Measurements from ENCODE around the gene RNU1-4.
"Not testable (repeated sequence)": the region's sequence is repeated elsewhere in the genome, so short reads cannot be mapped to it uniquely, and the experiment has no call there.

RNU1-4 gene

DNA sequence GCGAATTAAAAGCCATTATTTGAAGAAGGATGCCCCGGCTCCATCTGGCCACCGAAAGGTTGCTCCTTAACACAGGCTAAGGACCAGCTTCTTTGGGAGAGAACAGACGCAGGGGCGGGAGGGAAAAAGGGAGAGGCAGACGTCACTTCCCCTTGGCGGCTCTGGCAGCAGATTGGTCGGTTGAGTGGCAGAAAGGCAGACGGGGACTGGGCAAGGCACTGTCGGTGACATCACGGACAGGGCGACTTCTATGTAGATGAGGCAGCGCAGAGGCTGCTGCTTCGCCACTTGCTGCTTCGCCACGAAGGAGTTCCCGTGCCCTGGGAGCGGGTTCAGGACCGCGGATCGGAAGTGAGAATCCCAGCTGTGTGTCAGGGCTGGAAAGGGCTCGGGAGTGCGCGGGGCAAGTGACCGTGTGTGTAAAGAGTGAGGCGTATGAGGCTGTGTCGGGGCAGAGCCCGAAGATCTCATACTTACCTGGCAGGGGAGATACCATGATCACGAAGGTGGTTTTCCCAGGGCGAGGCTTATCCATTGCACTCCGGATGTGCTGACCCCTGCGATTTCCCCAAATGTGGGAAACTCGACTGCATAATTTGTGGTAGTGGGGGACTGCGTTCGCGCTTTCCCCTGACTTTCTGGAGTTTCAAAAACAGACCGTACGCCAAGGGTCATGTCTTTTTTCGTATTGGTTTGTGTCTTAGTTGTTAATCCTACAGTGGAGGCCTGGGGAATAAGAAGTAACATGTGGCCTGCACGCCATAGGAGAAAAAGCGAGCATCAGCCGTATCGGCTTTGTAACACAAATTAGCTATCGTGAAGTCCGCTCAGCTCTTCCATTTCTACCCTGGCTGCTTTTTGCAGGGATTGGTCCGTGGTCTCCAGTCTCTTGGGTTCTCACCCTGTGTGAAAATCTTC, at the start of gene RNU1-4:
TSS of gene RNU1-4 (plus strand) at position 470 of the 918 bp plus-strand sequence.
- DNase-seq: not testable (repeated sequence)

DNA sequence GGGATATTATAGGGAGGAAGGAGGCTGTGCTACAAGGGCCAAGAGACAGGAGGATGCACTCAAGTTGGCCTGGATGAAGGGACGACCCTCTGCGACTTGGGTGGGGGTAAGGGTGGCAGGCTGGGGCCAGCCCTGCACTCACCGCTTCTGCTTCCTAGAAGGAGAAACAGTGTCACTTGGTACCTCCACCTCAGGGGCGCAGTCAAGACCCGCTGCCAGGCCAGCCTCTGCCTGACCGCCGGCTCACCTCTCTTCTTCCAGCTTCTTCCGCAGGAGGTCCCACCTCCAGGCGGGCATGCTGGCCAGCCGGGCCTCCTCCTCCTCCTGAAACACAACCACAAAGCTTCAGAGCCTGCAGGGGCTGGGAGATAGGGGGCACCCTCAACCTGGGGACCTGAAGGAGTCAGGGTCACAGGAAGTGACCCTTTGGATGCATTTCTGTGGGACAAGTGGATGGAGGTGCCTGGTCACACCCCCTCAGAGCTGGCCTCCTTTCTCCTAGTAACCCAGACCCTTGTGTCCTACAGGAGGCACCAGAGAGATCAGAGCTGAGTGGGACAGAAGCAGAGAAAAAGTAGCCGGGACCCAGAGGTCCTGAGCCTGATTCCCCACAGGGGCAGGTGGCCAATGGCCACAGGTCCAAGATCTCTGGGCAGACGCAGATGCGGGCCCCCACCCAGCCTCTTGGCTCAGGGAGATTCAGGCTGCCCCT, 49.2 kb upstream of the RNU1-4 start:
- not testable (repeated sequence) for DNase-seq

DNA sequence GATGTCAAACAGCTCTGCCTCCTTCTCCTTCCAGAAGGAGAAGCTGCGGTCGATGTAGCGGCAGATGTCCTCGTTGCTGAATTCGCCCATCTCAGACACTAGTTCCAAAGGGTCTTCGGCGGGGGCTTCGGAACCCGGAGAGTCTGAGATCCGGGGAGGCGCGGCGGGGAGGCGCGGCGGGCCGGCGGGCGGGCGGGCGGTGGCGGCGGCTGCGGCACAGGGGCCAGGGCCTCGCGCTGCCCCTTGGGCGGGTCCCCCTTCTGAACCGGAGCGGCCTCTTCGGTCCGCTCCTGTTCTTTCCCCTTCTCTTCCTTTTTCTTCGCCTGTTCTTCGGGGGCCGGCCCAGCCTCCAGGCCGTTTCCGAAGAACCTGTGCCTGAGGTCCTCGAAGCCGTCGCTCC, 48.0 kb upstream of the RNU1-4 start:
- DNase-seq: not testable (repeated sequence)

DNA sequence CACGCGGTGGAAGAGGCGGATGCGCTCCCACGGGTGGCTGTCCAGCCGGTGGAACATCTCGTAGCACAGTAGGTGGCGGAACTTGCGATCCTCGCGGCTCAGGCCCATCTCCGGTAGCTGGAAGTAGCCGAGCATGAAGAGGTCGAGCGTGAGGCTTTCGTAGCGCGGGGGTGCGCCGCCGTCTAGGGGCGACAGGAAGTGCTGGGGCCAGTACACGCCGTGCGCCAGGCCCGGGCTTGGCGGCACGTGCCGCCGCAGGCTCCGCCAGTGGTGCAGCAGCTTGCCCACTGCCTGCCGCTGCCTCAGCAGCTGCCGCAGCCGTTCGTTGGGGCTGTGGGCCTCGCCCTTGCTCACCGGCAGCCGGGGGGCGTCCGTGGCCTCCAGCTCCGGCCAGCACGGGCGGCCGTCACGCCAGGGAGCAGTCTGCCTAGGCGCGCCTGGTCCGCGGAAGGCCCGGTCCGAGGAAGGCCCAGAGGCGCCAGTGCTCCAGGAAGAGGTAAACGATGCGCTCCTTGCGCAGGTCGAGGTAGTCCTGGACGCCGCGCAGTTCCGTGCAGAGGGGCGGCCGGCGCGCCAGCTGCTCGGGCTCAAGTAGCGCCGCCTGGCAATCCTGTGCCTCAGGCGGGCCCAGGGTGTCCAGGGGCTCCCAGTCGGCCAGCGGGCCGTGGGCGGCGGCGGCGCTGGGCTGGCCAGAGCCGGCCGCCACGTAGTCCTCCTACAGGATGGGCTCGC, 47.4 kb upstream of the RNU1-4 start:
- DNase-seq: not testable (repeated sequence)

DNA sequence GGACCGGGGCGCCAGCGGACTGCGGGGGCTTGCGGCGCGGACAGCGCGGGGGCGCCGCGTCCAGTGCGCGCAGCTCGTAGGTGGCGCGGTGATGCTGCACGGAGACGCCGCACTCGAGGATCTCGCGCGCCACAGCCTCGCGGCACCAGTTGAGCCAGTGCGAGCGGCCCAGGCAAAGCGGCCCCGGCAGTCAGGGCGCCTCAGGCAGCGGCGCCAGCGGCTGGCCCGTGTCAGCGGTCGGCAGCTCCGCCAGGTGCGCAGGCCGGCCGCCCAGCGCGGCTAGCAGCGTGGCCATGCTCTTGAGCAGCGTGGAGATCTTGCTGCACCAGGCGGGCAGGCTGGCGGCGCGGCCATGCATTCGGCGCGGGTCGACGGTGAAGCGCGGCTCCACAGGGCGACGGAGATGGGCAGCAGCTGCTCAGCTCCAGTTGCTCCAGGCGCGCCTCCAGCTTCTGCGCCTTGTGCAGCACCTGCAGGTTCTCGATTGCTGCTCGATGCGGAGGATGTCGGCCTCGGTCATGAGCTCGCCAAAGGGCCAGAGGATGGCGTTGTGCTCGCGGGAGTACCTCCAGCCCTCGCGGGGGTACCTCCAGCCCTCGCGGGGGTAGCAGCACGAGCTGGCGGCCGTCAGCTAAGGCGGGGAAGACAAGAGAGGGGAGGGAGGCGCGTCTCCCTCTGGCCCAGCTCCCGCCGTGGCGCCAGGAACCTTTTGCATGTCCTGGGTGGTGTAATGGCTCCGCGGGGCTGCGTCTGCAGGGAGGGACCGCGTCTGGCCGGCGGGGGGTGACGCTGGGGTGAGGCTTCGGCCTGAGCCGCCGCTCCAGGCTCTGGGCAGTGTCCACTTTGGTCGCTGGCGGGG, 46.6 kb upstream of the RNU1-4 start:
- DNase-seq: not testable (repeated sequence)

DNA sequence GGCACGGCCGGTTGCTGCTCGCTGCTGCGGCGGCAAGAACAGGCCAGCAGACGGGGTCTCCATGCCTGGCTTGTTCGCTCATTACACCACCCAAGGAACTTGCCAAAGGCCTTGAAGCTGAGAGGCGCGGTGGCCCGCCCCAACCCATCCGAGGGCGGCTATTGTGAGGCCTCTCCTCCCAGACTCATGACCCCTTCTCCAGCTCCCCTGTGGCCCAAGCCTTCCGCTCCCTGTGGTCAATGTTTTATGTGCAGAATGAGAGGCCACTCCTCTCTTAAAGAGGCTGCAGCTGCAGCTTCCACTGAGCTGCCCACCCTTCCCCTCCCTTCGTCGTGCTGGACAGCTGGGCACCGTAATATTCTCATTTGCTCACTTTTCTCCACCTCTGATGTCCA, 46.0 kb upstream of the RNU1-4 start:
- not testable (repeated sequence) for DNase-seq

DNA sequence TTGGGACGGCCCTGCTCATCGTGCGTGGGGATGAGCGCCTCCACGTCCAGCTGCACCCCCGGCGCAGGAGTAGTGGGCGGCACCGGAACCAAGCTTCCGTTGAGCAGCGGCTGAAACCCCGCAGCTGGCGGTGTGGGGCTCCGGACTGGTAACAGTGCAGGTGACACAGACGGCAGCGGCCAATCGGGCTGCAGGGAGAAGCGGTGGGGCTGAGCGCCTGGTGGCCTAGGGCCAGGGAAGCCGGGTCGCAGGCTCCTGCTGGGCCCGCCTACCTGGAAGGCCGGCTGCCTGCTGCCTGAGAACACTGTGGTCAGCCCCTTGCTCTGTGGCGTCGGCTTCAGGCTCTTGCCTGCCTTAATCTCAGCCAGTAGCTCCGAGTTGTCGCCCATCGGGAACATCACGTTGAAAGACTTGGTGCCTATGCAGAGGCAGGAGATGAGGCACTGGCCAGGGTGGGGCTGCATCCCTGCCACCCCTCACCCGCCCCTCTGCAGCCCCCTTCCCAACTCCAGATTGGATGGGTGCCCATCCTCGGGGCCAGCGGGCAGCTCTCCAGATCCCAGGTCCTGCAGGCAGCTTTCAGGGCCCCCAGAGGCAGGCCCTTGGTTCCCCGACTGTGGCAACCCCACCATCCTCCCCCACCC, 43.7 kb upstream of the RNU1-4 start:
- not testable (repeated sequence) for DNase-seq

DNA sequence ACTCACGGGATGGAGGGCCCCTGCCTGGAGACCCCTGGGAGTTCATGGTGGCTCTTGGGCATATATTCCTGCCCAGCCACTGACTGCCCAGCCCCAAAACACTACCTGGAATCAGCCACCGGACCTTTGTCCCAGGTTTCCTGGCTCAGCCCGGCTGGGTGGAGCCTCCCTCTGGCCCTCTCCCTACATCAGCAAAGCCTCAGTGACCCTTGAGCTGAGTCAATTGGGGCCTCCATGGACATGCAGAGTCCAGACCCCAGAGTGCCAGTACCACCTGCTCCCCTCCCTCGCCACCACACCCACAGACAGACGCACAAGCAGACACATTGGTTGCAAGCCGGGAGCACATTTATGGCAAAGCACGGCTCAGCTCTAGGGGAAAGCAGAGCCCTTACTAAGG, 43.2 kb upstream of the RNU1-4 start:
- DNase-seq: not testable (repeated sequence)

DNA sequence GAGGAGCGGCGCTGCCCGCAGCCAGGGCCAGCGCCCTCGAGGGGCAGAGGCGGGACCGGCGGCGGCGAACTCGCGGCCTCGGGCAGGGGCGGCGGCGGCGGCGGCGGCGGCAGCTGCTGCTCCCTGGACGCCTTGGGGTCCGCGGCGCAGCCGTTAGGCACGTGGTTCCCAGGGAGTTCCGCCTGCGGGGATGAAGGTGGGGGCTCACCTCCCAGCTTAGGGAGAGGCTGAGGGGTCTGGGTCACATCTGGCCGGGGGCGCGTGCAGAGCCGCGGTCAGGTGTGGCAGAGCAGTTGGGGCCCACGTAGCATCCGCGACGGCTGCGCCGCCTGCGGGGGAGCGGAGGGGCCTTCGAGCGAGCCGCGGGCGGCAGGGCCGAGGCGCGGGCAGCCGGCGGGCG, 40.9 kb upstream of the RNU1-4 start:
- DNase-seq: not testable (repeated sequence)

DNA sequence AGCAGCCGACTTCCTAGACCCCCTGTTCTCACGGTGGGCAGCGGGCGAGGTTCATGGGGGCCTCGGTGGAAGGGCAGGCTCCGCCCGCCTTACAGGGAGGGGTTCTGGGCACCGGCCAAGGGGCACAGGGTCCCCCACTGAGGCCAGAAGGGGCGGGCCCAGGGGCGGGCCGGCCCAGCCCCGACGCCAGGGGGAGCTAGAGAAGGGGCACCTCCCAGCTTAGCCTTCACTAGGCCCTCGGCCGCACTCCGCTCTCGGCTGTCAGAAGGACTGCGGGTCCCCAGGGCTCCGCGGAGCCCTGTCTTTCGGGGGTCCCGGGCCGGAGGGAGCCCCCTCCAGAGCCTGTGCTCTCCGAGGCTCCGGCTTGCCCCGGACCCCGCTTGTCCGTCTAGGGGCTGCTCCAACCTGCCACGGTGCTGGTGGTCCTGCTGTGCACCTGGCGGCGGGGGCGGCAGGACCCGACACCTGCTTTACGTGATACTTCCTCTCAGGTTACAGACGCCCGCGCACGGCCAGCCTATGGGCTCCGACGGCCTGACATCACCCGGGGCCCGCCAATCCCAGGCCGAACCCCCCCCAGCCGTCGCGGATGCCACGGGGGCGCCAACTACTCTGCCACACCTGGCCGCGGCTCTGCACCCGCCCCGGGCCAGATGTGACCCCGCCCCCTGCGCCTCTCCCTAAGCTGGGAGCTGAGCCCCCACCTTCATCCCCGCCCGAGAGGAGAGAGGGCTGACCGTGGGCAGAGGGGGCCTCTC, 40.0 kb upstream of the RNU1-4 start:
- not testable (repeated sequence) for DNase-seq

DNA sequence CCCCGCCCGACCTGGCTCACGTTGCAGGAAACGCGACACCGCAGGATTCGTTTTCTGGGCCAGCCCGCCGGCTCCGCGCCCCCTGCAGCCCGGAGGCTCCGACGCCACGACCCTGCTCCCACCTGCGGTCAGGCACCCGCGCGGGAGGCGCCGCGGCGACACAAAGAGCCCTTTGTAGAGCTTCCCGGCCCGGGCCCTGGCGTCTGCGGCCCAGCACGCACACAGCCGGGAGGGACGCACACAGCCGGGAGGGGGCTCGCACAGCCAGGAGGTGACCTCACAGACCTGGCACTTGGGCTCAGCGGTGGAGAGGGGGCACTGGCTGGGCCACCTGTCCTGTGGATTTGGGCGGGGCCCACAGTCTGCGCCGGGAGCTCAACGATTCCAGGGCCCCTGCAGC, 39.1 kb upstream of the RNU1-4 start:
- DNase-seq: not testable (repeated sequence)

DNA sequence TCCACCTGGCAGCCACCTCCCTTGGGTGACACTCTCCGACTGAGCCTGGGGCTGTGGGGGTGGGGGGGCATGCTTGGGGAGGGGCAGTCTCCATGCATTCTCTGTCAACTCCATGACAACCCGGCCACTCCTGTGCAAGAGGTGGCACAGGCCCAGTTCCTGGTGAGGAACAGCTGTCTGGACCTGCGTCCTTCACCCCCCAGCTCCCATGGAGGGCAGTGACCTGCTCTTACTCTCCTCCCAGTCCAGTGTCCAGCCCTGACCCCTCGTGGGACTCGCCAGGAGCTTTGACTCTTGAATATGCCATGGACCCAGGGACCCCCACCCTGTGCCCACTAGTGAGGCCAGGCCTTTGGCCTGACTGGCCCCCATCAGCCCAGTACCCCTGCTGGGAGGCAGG, 38.0 kb upstream of the RNU1-4 start:
- not testable (repeated sequence) for DNase-seq

DNA sequence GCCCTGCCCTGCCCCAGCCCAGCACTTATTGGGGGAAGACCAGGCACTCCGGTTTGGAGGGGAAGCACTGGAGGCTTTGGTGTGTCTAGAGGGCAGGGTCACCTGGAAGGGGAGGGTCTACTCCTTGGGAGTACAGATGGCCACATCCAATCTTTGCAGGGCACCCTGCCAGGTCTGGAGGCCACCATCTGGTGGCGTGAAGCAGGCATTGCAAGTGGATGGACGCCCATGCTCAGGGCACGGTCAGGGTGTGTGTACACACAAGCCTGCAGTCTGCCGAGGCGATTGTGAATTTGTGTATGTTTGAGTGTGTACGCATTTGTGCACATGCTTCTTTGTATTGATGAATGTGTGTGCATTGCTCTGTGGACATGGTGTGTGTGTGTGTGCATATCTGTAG, 37.2 kb upstream of the RNU1-4 start:
- DNase-seq: not testable (repeated sequence)

DNA sequence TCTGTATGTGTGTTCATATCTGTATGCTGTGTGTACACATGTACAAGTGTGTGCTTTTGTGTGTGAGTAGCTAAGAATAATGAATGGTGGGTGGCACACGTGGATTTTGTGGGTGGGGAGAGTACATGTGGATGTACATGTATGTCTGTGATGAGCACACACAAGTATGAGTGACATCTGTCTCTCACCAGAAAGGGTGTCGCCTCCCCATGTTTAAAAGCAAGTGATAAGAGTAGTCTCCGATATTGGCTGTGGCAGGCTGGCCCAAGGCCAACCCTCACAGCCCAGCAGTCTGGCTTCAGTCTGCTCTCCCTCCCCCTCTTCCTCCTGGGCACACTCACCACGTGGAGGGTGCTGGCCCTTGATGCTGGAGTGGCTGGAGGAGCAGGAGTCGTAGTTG, 36.7 kb upstream of the RNU1-4 start:
- DNase-seq: not testable (repeated sequence)

DNA sequence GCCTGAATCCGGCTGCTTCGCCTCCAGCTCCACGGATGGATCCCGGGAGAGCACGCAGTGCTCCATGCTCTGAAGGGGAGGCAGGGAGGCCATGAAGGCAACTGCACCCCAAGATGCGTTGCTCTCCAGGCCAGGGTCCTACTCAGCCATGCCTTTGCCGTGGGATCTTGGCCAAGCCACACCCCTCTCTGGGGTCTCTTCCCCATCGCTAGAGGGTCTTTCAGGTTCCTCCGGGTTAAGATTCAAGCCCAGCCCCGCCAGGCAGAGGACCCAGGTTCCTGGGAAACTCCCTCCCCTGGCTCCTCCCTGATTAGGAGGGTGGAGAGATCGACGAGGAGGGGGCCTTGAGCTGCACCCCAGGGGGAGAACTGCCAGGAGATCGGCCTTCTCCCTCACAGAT, 36.2 kb upstream of the RNU1-4 start:
- DNase-seq: not testable (repeated sequence)

DNA sequence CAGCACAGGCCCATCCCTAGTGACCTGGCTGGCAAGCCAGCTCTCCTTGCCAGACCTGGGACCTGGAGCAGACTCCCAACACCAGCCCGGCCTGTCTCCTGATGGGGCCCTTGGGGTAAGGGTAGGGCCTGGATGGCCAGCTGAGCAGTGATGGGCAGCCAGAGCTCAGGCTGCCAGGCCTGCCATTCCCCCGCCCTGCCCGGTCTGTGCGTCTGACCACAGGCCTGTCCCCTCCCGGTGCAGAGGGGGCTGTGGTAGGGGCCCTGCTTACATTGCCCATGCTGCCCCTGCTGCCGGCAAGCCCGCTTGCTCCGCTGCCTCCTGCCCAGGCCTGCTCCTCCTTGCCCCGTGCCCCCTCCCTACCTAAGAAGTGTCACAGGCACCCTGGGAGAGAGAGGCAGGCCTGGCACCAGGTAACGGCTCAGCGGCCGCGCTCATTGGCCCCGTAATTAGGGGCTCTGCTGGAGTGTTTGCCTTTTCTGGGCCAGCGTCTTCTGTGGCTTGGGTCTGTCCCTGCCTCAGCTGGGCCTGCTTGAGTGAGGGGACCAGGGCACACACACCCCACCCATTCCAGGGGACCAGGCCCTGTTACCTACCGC, 35.7 kb upstream of the RNU1-4 start:
- DNase-seq: not testable (repeated sequence)

DNA sequence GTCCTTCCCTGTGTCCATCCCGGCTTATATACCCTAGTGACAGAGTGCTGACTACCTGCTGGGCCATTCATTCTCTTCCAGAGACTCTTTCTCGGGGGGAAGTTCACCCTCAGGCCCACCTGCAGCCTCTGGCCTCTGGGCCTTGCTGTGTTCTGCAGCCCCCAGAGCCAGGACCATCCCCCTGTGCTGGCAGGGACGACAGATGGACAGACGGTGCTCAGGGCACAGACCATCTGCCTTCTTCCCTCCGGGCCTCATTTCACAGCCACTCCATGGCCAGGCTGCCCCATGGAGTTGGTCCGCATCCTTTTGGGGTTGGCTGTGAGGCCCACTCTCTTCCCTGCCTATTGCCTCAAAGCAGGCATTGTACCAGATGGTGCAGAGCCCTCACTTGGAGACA, 34.0 kb upstream of the RNU1-4 start:
- DNase-seq: not testable (repeated sequence)

DNA sequence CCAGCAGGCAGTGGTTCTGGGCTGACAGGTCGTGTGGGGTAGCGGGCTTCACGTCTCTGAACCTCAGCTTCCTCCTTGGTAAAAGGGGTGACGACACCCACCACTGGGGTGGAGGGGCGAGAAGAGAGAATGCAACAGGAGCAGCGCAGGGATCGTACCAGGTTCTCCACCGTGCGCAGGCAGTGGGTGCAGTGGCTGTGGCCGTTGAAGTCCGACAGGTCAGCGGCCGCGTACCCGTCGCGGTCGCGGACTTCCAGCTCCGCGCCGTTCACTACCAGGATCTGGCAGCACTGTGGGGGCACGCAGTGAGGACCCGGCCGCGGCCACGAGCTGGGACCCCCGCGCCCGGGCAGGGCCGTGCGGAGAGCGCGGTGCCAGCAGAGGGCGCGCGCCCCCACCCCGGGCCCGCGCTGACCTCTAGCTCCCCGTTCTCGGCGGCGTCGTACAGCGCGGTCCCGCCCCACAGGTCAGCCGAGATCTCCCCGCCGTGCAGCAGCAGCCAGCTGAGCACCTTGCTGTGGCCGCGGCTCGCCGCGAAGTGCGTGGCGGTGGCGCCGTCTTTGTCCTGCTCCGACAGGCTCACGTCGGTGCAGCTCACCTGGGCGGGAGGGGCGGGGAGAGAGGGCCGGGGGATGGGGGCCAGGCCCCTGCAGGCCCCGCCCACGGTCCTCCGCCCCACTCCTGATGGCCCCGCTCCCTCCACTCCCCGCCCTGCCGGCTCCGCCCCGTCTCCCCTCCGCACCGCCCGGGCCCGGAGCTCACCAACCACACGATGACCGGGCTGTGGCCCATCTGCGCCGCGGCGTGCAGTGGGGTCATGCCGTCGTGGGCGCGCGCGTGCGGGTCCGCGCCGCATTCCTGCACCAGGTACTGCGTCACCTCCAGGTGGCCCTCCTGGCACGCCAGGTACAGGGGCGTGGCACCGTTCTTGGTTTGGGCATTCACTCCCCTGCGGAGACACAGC, 32.9 kb upstream of the RNU1-4 start:
- DNase-seq: not testable (repeated sequence)

DNA sequence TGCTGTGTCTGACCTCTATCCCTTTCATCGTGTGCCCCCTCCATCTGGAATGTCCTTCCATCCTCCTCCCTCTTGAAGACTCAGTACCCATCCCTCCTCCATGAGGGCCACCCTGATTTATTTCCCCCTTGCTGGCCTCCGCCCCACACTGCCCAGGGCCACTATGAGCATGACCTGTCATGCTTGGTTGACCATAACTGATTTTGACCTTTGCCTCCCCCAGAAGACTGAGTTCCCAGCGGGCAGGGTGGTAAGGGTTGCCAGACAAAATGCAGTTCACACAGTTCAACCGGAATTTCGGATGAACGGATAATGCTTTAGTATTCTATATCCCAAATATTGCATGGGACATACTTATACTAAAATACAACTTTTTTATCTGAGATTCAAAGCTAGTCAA, 31.6 kb upstream of the RNU1-4 start:
- DNase-seq: not testable (repeated sequence)

Measured in activated CD4-positive, alpha-beta T cell treated with anti-CD3 and anti-CD28 coated beads, Interleukin-10, Interleukin-2, amounts not matched to agents 100 ng/mL and 50 ng/mL, durations not matched to agents 16 hours and 8 hours (primary cell).